Measurements from ENCODE around the gene BLM. TPM values are rescaled to one million over a fixed set of nuclear protein-coding genes. Genes with fewer than 3 reads are reported as not detected.

BLM gene
- total and polyA plus RNA-seq, 2 of the 4 experiments (the other 2 are of a cell fraction): 2.5 to 6.5 TPM

- H3K4me2 ChIP-seq (ENCODE audit: low read depth, low read length): no peak overlapping the region
- no TSS peak for BruUV-seq (replicated peaks)
- H2AK5ac ChIP-seq (ENCODE audit: low read depth, low read length): no peak overlapping the region
- no peak overlapping the region for H3K4ac ChIP-seq (ENCODE audit: low read depth, low read length)
- no peaks in the 10 kb centered on the region for H3K36me3 ChIP-seq (ENCODE audit: control insufficient read depth, insufficient read depth, low read length)
- H3K27me3 ChIP-seq (ENCODE audit: control insufficient read depth, insufficient read depth, low read length): no peaks in the 10 kb centered on the region
- WGBS, 2 experiments (ENCODE audit: extremely low coverage in 2 of 2, insufficient read length in 1 of 2): no CpG with 5 or more reads among the region's 2 CpGs
- H4K91ac ChIP-seq (ENCODE audit: insufficient read depth, low read depth, low read length): no peak overlapping the region
- H2AFZ ChIP-seq (replicated peaks; ENCODE audit: low read length, poor library complexity): no peak overlapping the region
- no peak overlapping the region for H2BK120ac ChIP-seq (ENCODE audit: low read depth, low read length)
- no peak overlapping the region for H3K9ac ChIP-seq (ENCODE audit: low read depth, low read length)
- no peak for ATAC-seq (ENCODE audit: low read depth)
- intact Hi-C loops (cut with micrococcal nuclease): no loop called here
- H2BK15ac ChIP-seq (ENCODE audit: low read depth, low read length): no peak overlapping the region
- H3K14ac ChIP-seq (replicated peaks; ENCODE audit: low read depth, low read length): no peak overlapping the region
- H4K5ac ChIP-seq (ENCODE audit: low read depth, low read length): no peak overlapping the region
- H3K23ac ChIP-seq (ENCODE audit: low read depth, low read length): no peak overlapping the region
- no peak overlapping the region for H2BK20ac ChIP-seq (ENCODE audit: low read depth, low read length)
- no peaks in the 10 kb centered on the region for H4K20me1 ChIP-seq (ENCODE audit: insufficient read depth, low read length)
- no peak overlapping the region for H2AK9ac ChIP-seq (replicated peaks; ENCODE audit: low read depth, low read length, poor library complexity)
- POLR2A ChIA-PET (ENCODE audit: unreplicated experiment): no interaction called here
- no peak overlapping the region for H4K8ac ChIP-seq (ENCODE audit: low read depth in 2 of 2, low read length in 2 of 2)
- no peak overlapping the region for H3K18ac ChIP-seq (ENCODE audit: low read depth, low read length)
- no peak for DNase-seq
- peaks cover 4% of the 10 kb centered on the region; the same call in 1 of the 2 replicates for H3K9me1 ChIP-seq (ENCODE audit: insufficient read depth, low read length)
- no peak overlapping the region for H3K27ac ChIP-seq (ENCODE audit: insufficient read depth, low read length)
- no peak overlapping the region for H2BK5ac ChIP-seq (ENCODE audit: low read depth, low read length, poor library complexity, severe bottlenecking)
- dilution Hi-C loops (cut with HindIII; ENCODE audit: low sequenced_read_pairs, unreplicated experiment): no loop called here
- CTCF ChIA-PET: no interaction called here
- no peak overlapping the region for H3K4me3 ChIP-seq (ENCODE audit: insufficient read depth, low read depth, low read length)
- no peaks in the 10 kb centered on the region for H3K4me1 ChIP-seq (ENCODE audit: control insufficient read depth, insufficient read depth, low read length)
- H3K79me1 ChIP-seq (ENCODE audit: low read depth in 1 of 2, low read length in 2 of 2): no peaks in the 10 kb centered on the region
- no peak for TF ChIP-seq RCOR1 (IDR thresholded peaks at IDR 0.05; ENCODE audit: insufficient replicate concordance, low read length)
- TF ChIP-seq ELK1 (IDR thresholded peaks at IDR 0.05; ENCODE audit: borderline replicate concordance, low read depth, low read length): no peak
- TF ChIP-seq MAFK (IDR thresholded peaks at IDR 0.05; ENCODE audit: low read depth, low read length): no peak
- TF ChIP-seq CTCF (conservative IDR thresholded peaks at IDR 0.05; ENCODE audit: low read depth, low read length): no peak
- no peak for TF ChIP-seq RAD21 (IDR thresholded peaks at IDR 0.05; ENCODE audit: low read length)
- TF ChIP-seq USF2 (IDR thresholded peaks at IDR 0.05; ENCODE audit: low read depth, low read length): no peak
- TF ChIP-seq SMC3 (IDR thresholded peaks at IDR 0.05; ENCODE audit: low read depth, low read length): no peak
- no peaks in the 10 kb centered on the region for H3K9me3 ChIP-seq (ENCODE audit: control insufficient read depth, insufficient read depth, low read length)
- no peak overlapping the region for H3K56ac ChIP-seq (ENCODE audit: extremely low read depth, insufficient read depth, low read length)
- in situ Hi-C loops (cut with MboI; ENCODE audit: low sequenced_read_pairs): no loop called here
Observed at GRCh38 chr15:90794538-90794937, 77.4 kb downstream of the BLM start.
